LoVo (cell line): ENCODE data around the gene HHEX.
"Not testable (repeated sequence)": the region's sequence is repeated elsewhere in the genome, so short reads cannot be mapped to it uniquely, and the experiment has no call there.

ENCODE experiments used
- DNase-seq: peaks from one replicate; pipeline ENCODE4 v3.0.0-alpha.2; 2016; ENCODE audit warnings: low spot score

The HHEX gene

DNA sequence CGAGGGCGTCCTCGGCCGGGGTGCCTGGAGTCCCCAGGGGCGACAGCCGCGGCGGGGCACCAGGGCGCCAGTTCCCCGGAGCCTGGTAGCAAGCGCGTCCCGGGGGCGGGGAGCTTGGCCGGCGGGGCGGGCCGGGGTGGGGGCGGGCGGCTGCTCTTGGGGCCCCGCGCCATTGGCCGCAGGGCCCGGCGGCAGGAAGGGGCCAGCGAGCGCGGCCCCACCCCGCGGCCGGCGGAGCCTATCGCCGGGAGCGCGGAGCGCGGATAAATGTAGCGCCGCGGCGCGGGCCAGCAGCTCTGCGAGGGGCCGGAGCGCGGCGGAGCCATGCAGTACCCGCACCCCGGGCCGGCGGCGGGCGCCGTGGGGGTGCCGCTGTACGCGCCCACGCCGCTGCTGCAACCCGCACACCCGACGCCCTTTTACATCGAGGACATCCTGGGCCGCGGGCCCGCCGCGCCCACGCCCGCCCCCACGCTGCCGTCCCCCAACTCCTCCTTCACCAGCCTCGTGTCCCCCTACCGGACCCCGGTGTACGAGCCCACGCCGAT, at the start of gene HHEX:
Gene HHEX (plus strand): TSS at position 293 of the 548 bp plus-strand sequence. CDS start 32 bp downstream, at position 325.
- peak; percentile 51 for DNase-seq

DNA sequence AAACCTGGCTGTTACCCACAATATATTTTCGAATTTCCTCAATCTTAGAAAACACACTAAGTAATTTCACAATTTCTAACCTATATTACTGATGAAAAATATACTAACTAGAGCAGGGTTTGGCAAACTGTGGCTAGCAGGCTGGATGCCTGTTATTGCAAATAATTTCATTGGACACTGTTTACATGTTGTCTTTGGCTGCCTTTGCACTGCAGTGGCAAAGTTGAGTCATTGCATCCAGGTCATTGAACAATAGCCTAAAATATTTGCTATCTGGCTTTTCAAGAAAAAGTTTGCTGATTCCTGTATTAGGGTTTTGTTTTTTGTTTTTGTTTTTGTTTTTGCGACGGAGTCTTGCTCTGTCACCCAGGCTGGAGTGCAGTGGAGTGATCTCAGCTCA, 49.6 kb upstream of the HHEX start:
- DNase-seq: no peak

DNA sequence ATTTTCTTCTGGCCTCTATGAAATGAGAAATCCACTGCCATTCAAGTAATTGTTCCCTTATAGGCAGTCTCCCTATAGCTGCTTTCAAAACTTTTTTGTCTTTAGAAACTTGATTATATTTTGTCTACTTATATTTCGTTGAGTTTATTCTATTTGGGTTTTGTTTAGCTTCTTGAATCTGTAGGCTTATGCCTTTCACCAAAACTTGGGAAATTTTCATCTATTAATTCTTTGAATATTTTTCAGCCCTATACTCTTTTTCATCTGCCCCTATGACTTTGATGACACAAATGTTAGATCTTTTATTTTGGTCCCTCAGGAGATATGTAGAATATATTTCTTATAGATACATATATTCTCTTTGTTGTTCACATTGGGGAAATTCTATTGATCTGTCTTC, 48.3 kb upstream of the HHEX start:
- DNase-seq: no peak

DNA sequence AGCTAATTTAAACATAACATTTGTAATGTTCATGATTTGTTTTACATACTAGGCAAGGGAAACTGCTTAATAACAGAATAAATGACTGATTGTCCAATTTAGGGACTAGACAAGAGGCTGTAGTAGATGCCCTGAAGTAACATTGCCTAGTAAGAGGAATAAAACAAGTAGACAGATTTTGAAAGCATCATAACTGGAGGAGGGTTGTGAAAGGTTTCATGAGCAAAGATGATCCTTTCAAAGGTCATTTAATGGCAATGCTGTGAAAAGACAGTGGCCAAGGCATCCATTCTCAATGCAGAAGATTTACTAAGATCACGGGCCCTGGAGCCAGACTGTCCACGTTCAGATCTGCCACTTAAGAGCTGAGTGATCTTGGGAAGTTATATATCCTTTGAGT, 44.8 kb upstream of the HHEX start:
- DNase-seq: no peak

DNA sequence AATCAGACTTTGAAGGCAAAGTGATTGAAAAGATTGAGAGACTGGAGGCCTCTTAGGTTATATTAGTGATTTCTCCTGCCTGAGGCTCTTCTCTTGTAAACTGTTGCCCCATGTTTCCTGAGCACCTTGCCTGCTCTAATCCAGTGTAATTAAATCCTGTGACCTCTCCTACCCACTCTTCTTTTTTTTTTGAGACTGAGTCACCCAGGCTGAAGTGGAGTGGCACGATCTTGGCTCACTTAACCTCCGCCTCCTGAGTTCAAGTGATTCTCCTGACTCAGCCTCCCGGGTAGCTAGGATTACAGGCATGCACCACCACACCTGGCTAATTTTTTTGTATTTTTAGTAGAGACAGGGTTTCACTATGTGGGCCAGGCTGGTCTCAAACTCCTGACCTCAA, 38.9 kb upstream of the HHEX start:
- not testable (repeated sequence) for DNase-seq

DNA sequence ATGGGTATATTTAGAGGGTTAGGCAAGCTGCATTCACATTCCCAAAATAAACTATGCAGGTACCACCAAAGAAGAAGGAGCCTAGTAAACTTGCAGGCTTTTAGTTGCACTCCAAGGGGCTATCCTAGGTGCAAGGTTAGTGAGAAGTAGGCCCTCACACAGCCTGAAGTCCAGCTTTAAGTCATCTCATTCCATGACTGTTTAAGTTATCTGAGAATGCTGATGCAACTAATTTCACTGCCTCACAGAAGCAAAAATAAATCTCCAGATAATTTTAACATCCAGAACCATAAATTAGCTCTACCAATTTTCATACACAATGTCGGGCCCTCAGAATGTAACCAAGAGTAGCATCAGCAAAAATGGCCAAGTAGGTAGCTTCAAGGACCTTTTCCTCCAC, 34.3 kb upstream of the HHEX start:
- DNase-seq: no peak

DNA sequence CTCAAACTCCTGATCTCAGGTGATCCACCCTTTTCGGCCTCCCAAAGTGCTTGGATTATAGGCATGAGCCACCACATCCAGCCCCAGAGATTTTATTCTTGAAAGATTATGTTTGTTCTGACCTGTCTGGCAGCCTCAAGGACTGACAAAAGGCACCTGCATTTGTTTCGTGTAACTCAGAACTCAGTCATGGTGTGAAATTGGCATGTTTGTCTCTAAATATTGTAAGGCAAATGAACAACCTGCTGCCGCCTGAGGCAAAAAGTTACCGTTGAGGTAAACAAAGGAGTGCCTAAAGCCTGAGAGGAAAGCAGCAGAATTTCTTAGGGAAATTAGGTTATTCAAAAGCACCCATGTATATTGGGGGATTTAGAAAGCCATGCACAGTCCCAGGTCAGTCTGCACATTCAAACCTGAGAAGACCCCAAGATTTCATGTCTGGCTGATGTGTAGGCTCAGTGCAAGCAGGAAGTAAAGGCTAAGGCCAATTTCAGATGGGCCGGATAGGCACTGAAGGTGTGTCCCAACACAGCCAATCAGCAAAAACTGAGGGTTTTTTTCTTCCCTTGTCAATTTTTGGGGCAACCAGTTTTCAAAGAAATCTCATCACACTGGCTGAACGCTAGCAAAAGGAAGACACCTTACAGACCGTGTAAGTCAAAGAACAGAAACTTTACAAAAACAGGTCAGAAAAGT, 33.3 kb upstream of the HHEX start:
- no peak for DNase-seq

DNA sequence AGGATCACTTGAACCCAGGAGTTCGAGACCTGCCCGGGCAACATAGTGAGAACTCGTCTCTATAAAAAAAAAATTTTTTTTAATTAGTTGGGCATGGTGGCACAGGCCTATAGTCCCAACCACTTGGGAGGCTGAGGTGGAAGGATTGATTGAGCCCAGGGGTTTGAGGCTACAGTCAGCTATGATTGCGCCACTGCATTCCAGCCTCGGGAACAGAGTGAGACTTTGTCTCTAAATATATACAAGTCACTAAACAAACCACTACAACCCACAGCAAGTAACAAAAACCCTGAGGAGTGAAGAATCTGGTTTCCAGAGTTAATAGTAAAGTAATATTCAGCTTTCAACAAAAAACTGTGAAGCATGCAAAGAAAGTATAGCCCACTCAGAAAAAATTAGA, 32.7 kb upstream of the HHEX start:
- no peak for DNase-seq

DNA sequence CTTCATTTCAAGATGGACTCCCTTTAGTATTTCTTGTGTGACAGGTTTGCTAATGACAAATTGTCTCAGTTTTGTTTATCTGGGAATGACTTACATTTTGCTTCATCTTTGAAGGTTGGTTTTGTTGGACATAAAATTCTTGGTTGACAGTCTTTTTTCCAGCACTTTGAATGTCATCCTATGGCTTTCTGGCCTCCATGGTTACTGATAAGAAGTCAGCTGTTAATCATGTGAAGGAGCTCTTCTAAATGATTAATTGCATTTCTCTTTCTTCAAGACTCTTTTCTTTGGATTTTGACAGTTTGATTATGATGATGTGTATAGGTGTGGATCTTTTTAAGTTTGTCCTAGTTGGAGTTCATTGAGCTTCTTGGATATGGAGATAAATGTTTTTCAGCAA, 26.9 kb upstream of the HHEX start:
- DNase-seq: no peak

DNA sequence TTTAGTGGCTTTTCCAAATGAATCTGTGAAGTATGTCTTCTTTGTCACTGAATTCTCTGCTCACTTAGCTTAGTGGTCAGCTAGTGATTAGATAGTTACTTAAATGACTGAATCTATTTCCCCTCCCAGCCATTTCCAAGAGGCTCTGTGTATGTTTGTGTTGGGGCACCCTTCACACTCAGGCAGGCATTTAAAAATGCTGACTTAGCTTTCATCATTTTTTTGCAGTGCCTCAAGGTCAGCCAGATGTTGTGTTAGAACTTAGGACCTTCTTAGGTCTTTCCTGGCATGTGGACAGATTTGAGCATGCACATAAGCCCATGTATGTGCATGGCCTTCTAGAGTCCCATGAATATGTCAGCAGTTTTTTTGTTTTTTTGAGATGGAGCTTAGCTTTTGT, 25.4 kb upstream of the HHEX start:
- no peak for DNase-seq

DNA sequence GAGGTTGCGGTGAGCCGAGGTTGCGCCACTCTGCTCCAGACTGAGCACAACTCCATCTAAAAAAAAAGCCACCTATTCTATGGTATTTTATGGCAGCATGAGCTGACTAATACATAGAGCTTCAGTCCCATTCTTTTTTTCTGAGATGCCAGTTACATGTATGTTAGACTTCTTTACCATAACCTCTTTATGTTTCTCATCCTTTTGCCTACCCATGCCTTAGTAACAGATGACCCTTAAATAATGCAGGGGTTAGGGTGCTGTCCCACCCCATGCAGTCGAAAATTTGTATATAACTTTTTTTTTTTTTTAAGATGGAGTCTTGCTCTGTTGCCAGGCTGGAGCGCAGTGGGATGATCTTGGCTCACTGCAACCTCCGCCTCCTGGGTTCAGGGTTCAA, 22.7 kb upstream of the HHEX start:
- DNase-seq: no peak

DNA sequence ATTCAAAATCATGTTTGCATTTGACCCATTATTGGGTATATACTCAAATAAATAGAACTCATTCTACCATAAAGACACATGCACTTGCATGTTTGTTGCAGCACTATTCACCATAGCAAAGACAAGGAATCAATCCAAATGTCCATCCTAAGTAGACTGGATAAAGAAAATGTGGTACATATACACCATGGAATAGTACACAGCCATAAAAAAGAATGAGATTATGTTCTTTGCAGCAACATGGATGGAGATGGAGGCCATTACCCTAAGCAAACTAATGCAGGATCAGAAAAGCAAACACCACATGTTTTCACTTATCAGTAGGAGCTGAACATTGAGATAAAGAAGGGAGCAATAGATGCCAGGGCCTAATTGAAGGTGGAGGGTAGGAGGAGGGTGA, 12.0 kb upstream of the HHEX start:
- DNase-seq: no peak

DNA sequence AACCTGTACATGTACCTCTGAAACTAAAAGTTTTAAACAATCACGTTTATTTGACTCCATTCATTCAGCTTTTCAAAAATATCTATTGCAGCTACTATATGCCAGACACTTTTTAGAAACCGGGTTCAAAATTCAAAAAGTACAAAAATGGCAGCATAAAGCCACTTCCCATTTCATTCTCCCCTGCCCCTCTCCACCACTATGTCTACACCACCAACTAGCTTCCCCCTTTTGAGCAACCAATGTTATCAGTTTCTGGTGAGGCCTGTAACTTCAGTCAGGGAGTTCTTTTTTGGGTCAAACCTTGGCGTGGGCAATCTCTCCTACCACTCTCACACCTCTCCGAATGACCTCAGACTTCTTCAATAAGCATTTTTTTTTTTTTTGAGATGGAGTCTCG, 11.5 kb upstream of the HHEX start:
- DNase-seq: no peak

DNA sequence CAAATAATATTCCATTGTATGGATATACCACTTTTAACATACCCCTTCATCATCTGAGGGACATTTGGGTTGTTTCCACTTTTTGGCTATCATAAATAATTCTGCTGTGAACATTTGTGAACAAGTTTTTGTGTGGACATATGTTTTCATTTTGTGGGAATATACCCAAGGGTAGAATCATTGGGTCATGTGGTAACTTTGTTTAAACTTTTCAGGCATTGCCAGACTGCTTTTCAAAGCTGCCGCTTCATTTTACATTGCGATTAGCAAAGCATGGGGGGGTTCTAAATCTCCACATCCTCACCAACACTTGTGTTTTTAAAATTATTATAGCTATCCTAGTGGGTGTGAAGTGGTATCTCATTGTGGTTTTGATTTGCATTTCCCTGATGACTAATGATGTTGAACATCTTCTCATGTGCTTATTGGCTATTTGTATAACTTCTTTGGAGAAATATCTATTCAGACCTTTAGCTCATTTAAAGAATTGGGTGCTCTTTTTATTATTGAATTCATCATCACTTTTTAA, 8.4 kb upstream of the HHEX start:
- no peak for DNase-seq

DNA sequence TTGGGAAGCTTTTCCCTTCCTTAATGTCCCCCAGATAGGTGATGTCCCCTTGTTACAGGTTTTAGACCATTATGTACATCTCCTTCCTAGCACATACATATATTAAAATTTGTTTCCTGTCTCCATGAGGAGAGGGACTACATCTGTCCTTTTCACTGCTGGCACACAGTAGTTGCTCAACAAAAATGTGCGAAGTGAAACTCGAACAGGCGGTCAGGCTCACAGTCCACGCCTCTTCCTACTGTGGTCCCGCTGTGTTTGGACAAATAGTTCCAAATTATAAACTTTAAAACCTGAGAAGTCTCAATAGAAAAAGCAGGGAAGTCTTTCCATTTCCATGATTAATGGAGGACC, 1.2 kb upstream of the HHEX start:
- no peak for DNase-seq

DNA sequence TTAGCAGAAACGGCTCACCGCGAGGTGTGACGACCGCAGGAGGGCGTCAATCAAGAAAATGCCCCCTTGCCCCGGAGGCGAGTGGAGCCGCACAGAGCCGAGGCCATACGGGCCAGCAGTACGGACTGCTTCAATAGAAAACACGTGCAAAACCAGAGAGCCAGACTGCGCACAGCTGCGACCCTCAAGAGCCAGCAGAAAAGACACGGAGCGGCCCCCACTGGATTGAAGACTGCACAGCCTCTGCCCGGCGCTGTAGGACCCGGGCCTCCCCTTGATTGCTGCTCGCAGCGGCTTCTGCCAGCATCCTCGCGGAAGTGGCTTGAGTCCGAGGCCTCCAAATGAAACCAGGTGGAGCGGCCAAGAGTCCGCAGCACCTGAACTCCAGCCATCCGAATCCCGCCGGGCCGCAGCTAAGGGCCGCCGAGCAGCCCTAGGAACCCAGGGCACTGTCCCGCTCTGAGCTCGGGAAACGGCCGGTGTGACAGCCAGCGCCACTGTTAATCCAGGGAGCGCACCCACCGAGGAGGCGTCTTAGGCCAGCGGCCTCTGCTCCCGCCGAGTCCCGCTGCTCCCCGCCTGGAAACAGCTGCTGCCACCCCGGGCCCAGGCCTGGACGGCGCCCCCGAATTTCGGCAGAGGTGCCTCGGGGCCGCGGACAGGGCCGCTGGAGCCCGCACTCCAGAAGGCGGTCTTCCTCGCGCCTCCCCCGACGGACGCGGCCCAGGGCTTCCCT, 660 bp upstream of the HHEX start:
- DNase-seq: no peak

DNA sequence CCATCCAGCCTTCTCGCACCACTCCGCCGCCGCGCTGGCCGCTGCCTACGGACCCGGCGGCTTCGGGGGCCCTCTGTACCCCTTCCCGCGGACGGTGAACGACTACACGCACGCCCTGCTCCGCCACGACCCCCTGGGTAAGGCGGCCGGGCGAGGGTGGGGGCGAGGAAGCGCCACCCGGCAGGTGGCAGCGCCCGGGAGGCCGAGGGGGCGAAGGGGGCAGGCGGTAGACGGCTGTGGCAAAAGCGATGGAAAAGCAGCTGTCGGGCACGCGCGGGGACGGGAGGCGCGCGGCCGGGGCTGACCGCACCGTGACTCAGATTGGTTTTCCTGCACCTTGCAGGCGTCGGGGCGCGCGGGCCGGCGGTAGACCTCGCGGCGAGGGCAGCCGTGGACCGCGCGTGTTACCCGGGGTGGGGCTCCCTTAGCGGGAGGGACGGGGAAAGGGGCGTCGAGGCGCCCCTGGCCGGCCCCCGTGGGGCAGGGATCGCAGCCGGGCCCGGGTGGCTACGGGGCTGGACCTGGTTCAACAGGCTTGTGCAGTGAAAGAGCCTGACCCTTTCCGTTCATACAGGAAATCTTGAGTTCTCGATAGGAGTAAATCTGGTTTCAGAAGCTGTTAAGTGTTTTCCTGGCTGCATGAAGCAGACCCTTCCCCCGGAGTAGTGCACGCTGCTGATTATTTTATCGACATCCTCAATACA, 608 bp downstream of the HHEX start:
- DNase-seq: no peak

DNA sequence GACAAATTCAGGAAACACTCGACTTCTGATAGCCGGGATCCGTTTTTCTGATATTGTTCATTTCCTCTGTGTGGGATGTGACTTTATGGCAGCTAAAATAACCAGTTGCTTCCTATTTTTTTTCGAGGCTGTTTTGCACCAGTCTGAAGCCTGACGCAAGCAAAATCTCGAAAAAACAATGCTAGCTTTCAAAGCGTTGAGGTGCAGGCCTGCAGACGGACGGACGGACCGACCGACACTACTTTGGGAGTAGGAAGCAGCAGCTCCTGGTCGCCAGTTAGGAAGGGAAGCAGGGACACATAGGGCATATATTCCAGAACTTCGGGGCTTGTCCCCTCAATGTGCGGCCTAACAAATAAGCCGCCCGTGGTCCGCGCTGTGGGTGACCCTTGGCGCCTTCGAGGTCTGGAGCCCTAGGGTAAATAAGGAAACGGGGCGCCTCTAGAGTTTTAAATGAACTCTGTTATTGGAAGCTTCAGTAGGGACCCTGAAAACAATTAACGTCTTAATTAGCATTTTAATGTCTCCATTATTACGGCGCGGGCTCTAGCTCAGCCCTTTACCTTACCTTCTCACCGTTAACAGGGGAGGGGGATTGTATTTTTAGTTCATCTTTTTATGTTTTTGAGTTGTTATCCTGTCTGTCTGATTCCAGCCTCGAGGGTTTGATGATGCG, 1.3 kb downstream of the HHEX start:
- no peak for DNase-seq

DNA sequence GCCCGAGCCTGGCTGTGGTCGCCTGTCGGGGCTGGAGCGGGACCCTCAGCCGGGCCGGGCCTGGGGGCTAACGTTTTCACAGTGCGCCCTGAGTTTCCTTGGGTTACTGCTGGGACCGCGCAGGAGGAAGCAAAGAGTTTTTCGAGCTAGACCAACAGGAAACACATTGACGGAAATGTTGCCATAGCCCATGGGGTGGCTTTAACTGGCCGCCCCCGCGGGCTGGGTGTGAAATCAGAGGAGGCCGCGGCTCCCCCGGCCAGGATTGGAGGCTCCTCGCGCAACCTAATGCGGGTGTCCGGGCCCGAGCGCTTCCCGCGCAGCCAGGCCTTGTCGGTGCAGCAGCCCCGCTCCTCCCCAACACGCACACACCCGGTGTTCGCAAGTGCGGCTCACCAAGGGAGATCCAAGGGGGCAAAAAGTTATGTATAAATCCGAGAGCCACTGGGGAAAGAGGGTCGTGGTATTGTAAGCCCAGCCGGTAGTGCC, 1.9 kb downstream of the HHEX start:
- no peak for DNase-seq

DNA sequence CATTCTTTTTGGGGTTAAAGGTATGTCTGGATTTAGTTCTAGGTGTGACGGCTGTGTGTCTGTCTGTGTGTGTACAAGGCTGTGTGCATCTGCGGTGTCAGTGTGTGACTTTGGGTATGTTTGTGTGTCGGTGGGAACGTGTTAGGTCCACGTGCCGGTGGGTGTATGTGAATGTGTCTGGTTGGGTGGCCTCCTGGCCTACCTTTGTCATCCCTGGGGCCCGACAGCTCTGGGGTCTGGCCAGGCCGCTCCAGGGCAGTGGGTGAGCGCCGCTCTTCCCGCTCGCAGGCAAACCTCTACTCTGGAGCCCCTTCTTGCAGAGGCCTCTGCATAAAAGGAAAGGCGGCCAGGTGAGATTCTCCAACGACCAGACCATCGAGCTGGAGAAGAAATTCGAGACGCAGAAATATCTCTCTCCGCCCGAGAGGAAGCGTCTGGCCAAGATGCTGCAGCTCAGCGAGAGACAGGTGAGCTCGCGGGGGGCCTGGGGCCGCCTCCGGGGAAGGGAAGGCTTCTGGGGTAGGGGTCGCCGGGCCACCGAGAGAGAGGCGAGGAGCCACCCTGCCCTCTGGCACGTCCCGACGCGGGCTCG, 2.4 kb downstream of the HHEX start:
- DNase-seq: no peak

DNA sequence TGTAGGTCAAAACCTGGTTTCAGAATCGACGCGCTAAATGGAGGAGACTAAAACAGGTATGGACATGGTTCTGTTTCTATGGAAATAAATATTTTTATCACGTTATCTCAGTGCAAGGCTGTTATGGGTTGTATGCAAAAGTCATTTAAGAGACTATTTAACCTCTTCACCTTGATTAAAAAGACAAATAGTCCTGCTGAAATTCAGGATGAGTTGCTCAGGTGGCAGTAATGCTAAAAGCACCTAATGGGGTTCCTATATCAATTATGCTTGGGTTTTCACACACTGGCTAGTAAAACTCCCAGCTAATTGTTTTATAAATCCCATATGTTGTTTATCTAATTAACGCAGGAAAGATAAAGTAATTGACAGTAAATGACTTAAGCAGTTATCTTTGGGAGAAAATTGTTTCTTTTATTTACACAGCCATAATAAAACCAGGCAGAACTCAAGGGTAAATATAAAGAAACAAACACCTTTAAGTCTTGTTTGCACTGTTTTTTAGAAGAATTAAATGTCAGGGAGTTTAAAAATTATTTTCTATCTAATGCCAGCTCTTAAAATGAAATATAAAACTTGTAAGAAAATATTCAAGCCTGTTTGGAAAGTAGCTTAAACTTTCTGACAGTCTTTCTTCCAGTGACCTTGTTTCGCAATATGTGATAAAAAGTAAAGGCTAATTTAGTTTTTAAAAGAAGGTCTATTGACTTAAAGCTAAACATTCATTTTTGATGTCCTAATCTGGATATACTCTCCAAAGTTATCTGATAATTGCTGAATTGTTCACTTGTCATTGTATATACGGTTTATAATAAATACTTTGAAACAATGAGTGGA, 3.2 kb downstream of the HHEX start:
- DNase-seq: no peak
